Panc1 (cell line): ENCODE results near the gene CXorf49.
"Not testable (repeated sequence)": the region's sequence is repeated elsewhere in the genome, so short reads cannot be mapped to it uniquely, and the experiment has no call there.

ENCODE experiments used
- CTCF ChIP-seq: fragments of 450-650 bp; IDR thresholded peaks from 2 replicates; pipeline ENCODE4 v1.5.1; 2017; ENCODE audit warnings: mild to moderate bottlenecking
- POLR2AphosphoS5 ChIP-seq: IDR thresholded peaks from 2 replicates; pipeline ENCODE4 v1.6.1; 2012; ENCODE audit warnings: mild to moderate bottlenecking, low read depth, low read length, moderate library complexity
- REST ChIP-seq, 2 experiments: IDR thresholded peaks; 2 replicates each; pipeline ENCODE4 v1.6.1; 2011 to 2012; ENCODE audit warnings: low read depth in 2 of 2, control low read depth in 1 of 2, low read length in 1 of 2, mild to moderate bottlenecking in 1 of 2, moderate library complexity in 1 of 2; ENCODE audit not compliant: insufficient read depth in 1 of 2
- SIN3A ChIP-seq: IDR thresholded peaks from 2 replicates; pipeline ENCODE4 v1.6.1; 2012; ENCODE audit warnings: low read depth, mild to moderate bottlenecking, low read length, moderate library complexity, borderline replicate concordance; ENCODE audit not compliant: insufficient read depth
- TCF7L2 ChIP-seq: IDR thresholded peaks from 2 replicates; pipeline ENCODE4 v1.6.1; 2011; ENCODE audit warnings: mild to moderate bottlenecking, low read depth, low read length, inconsistent platforms

GRCh38 chrX:71669947-71670346 lies 48.1 kb downstream of the CXorf49 start:
- TF ChIP-seq CTCF = peak; percentile 69
- not testable (repeated sequence) for TF ChIP-seq POLR2AphosphoS5; SIN3A; REST (IDR thresholded peaks at IDR 0.05; ENCODE audit: insufficient read depth in 1 of 2, low read depth in 2 of 2, low read length in 1 of 2); TCF7L2
